T-helper 9 cell (primary cell): ENCODE results near the gene ZBTB5.
"Not testable (repeated sequence)": the region's sequence is repeated elsewhere in the genome, so short reads cannot be mapped to it uniquely, and the experiment has no call there.

Experiments
- DNase-seq: peaks from one replicate; pipeline ENCODE4 v3.0.0-alpha.2; 2020
- total RNA-seq, 2 donors: gene quantifications; one replicate each; lab custom pipeline; 2026; lab: John Stamatoyannopoulos, UW

Gene ZBTB5, protein sequence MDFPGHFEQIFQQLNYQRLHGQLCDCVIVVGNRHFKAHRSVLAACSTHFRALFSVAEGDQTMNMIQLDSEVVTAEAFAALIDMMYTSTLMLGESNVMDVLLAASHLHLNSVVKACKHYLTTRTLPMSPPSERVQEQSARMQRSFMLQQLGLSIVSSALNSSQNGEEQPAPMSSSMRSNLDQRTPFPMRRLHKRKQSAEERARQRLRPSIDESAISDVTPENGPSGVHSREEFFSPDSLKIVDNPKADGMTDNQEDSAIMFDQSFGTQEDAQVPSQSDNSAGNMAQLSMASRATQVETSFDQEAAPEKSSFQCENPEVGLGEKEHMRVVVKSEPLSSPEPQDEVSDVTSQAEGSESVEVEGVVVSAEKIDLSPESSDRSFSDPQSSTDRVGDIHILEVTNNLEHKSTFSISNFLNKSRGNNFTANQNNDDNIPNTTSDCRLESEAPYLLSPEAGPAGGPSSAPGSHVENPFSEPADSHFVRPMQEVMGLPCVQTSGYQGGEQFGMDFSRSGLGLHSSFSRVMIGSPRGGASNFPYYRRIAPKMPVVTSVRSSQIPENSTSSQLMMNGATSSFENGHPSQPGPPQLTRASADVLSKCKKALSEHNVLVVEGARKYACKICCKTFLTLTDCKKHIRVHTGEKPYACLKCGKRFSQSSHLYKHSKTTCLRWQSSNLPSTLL
- total RNA-seq = 28.5 to 35.0 reads per million in 2 donors

DNA sequence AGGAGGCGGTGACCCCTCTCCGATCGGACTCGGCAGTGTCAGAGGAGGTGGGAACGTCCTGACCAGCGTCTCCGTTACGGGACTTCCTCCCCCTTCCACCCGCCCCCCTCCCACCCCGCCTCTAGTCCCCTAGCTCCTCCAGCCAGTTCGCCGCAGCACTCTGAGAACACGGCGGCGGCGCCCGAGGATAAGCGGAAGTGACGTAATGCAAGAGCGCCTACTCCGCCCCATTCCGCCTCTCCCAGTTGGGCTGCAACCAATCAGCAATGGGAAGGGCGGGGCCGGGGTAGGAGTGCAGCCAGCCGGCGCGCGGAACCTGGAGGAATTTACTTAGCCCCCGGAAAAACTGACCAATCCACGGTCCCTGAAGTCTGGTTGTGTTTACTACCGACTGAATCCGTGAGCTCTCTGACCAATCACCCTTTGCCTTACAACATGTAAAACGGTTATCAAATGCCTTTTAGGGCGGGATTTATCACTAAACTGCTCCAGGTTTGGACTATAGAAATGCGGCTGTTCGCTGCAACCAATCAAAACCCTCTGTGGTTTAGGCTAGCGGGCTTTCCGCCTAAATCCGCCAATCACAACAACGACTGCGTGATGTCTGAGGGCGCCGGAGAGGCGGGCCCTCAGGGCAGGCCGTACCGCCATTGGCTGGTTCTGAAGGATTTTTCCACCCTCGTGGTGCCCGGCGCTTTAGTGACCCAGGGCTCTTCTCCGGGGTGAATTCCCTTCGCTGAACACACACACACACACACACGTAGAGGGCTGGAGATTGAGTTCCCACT, at the start of gene ZBTB5:
Gene ZBTB5, minus strand, starts transcription at position 202 of the 788 bp plus-strand sequence. CDS start 22,899 bp downstream, outside the sequence.
- DNase-seq = peak; percentile 98

DNA sequence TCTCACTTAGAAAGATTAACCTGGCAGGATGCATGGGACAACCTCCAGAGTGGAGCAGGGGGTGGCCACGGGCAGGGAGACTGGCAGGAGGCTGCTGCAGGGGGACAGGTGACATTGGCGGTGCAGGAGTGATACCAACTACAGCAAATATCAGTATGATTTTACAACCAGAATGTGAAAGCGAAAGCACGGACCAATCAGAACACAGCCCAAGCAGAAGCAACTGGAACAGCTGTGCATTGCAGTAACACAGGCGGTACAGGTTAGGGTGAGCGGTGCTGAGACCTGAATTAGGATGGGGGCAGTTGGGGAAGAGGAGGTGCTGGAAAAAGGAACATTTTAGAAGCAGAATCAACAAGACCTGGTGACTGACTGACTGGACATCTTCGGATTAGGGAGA, 49.7 kb upstream of the ZBTB5 start:
- no peak for DNase-seq

DNA sequence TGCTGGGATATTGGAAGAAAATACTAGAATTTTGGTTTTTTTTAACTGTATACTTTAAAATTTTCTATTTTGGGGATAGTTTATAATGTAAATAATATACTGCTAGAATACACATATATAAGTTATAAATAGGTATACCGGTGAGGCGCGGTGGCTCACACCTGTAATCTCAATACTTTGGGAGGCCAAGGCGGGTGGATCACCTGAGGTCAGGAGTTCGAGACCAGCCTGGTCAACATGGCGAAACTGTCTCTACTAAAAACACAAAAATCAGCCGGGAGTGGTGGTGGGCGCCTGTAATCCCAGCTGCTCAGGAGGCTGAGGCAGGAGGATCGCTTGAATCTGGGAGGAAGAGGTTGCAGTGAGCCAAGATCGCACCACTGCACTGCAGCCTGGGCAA, 49.2 kb upstream of the ZBTB5 start:
- DNase-seq = not testable (repeated sequence)

GRCh38 chr9:37512437-37512836, 47.2 kb upstream of the ZBTB5 start:
- no peak for DNase-seq

GRCh38 chr9:37511016-37512010, 46.1 kb upstream of the ZBTB5 start:
- DNase-seq = no peak

GRCh38 chr9:37510053-37510452, 44.8 kb upstream of the ZBTB5 start:
- not testable (repeated sequence) for DNase-seq

- DNase-seq = no peak
These were observed 44.3 kb upstream of the ZBTB5 start for GRCh38 chr9:37509536-37509935.

DNA sequence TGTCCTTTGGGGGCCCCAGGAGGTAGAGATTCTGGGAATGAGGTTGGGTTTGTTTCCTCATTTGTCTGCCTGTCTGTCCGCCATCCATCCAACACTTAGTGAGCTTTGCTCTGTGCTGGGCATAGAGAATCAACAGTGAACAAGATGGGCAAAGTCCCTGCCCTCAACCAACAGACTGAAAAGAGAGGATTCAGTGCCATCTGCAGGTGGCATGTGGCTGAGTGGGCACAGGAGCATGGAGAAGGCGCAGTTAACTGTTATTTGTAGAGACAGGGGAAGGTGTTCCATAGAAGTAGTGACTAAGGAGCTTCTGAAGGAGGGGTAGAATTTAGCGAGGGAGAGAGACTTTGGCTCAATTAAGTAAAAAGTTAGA, 43.6 kb upstream of the ZBTB5 start:
- DNase-seq = no peak

- DNase-seq = no peak
These were observed 43.0 kb upstream of the ZBTB5 start for GRCh38 chr9:37508135-37508833.

DNA sequence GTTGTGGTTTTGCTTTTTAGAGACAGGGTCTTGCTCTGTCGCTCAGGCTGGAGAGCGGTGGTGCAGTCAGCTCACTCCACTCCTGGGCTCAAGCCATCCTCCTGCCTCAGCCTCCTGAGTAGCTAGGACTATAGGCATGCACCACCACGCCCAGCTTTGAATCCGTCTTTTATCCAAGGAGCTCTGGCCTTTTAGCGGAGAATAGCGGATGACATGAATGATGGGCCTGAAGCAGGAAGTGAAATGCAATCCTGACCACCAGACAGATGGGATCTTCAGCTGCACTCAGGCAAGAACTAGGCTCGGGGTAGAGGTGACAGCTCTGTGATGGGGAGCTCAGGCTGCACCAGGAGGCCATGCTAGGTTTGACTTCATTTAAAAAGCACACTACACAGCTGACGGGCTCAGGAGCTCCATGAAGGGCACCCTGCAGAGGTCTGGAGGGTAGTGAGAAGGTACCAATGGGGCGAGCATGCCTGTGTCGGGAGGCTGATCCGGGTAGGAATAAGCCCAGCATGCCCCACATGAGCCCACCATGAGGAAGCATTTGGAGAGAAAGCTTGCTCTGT, 42.4 kb upstream of the ZBTB5 start:
- no peak for DNase-seq

DNA sequence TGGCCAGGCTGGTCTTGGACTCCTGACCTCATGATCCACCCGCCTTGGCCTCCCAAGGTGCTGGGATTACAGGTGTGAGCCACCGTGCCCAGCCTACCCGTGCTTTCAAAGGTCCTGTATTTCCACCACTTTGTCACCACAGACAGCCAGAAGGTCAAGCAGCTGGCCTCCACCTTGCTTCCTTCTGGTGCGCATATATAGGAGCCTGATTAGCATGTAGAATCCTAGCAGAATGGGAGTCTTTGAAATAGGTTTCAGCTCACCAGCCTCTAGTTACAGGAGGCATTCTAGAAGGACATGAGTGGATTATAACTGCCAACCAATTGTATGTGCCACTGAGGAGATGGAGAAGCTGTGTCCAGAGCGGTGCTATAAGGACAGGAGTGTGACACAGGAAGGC, 39.4 kb upstream of the ZBTB5 start:
- DNase-seq = no peak

GRCh38 chr9:37503736-37504135, 38.5 kb upstream of the ZBTB5 start:
- peak; percentile 41 for DNase-seq

DNA sequence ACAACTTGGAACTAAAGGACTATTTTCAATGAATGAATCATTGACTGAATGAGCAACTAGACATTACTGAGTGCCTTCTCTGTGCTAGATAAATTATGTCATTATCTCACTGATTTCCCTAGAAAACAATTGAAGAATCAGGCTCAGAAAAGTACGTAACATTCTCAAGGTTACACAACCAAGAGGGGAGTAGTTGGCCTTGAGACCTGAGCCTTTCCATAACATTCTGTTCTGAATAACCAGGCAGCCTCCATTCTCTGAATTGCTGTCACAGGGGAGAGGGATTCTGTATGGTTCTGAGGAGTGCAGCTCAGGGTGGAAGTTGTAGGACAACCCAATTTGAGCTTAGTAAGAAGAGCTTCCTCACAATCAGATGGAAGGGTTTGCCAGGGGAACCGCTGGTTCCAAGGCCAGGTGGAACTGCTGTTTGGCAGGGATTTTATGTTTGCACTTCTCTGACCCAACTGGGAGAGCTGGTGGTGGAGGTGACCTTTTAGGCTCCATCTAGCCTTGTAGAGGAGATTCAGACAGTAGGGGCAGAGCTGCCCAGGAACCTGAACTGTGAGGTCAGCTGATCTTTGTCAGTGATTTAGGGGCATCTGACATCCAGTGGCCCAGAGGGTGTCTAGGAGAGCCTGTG, 36.8 kb upstream of the ZBTB5 start:
- DNase-seq = no peak

DNA sequence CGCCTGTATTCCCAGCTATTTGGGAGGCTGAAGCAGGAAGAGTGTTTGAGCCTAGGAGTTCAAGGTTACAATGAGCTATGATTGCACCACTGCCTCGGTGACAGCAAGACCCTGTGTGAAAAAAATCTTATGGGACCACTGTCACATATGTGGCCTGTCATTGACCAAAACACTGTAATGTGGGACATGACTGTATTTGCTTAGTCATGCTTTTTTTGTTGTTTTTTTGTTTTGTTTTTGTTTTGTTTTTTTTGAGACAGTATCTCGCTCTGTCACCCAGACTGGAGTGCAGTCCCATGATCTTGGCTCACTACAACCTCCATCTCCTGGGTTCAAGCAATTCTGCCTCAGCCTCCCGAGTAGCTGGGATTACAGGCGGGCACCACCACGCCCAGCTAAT, 34.0 kb upstream of the ZBTB5 start:
- DNase-seq = no peak

GRCh38 chr9:37498457-37498856, 33.2 kb upstream of the ZBTB5 start:
- DNase-seq = no peak

DNA sequence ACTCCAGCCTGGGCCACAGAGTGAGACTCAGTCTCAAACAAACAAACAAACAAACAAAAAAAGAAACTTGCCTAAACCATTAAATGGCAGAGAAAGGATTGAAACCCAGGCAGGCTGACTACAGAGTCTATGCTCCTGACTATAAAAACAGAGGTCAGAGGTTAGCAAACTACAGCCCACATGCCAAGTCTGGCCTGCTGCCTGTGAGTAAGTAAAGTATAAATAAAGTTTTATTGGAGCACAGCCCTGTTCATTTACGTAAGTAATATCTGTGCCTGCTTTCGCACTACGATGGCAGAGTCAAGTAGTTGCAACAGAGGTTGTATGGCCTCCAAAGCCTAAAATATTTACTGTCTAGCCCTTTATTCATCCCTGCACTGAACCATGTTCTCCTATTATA, 32.1 kb upstream of the ZBTB5 start:
- no peak for DNase-seq

DNA sequence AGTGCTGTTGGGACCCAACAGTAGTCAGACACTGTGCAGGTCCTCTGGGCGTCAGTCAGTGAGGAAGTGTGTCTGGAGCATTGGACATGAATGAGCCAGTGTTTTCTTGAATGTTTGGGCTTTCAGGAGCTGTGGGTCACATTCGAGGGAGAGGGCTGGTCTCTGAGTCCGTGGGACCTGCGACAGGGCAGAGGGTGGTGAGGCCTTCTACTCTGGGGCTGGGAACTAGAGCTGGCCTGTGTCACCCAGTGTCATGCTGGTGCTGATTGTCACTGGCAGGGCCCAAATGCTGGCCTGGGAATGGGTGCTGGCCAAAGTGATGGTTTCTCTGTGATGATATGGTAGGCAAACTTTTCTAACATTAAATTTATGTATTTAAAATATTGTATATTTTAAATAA, 30.8 kb upstream of the ZBTB5 start:
- no peak for DNase-seq

- no peak for DNase-seq
These were observed 30.3 kb upstream of the ZBTB5 start for GRCh38 chr9:37495571-37495970.

DNA sequence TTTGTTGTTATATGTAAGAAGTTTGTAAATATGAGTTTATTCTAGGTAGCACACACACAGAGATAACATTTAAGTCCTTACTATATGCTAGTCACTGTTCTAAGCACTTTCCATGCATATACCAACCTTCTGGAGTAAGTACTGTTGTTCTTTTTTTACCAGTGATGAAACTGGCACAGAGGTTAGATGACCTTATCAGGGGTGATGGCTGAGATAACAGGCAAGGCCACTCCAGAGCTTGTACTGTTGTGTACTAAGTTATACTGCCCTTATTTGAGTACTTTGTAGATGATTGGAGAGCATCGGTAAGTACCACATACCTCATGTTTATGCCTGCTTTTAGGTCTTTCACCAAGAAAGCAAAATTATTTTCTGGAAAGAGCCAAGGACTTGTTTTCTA, 26.7 kb upstream of the ZBTB5 start:
- DNase-seq = no peak
